HEK293T (cell line): ENCODE measurements around the gene TIAM1.

Experiments
- ARNT ChIP-seq: fragments of 450-650 bp; IDR thresholded peaks from 2 replicates; pipeline ENCODE4 v1.6.1; 2017; ENCODE audit warnings: mild to moderate bottlenecking
- BHLHE40 ChIP-seq: fragments of 450-650 bp; IDR thresholded peaks from 2 replicates; pipeline ENCODE4 v1.6.1; 2016; ENCODE audit warnings: mild to moderate bottlenecking, moderate library complexity, borderline replicate concordance
- CTBP1 ChIP-seq: fragments of 450-650 bp; IDR thresholded peaks from 2 replicates; pipeline ENCODE4 v1.6.1; 2016; ENCODE audit warnings: borderline replicate concordance
- ELF4 ChIP-seq: fragments of 450-650 bp; IDR thresholded peaks from 2 replicates; pipeline ENCODE4 v1.6.1; 2017; ENCODE audit warnings: antibody characterized with exemption
- FOXA1 ChIP-seq: fragments of 450-650 bp; IDR thresholded peaks from 2 replicates; pipeline ENCODE4 v1.6.1; 2016; ENCODE audit warnings: mild to moderate bottlenecking
- FOXK2 ChIP-seq: fragments of 450-650 bp; IDR thresholded peaks from 2 replicates; pipeline ENCODE4 v1.6.1; 2016; ENCODE audit warnings: mild to moderate bottlenecking
- FOXM1 ChIP-seq: fragments of 450-650 bp; IDR thresholded peaks from 2 replicates; pipeline ENCODE4 v1.6.1; 2017; ENCODE audit warnings: mild to moderate bottlenecking, borderline replicate concordance
- HDGF ChIP-seq: fragments of 450-650 bp; IDR thresholded peaks from 2 replicates; pipeline ENCODE4 v1.6.1; 2017; ENCODE audit warnings: antibody characterized with exemption, borderline replicate concordance
- L3MBTL2 ChIP-seq: fragments of 450-650 bp; conservative IDR thresholded peaks from 2 replicates; pipeline ENCODE4 v1.6.1; 2016; ENCODE audit warnings: mild to moderate bottlenecking
- NFRKB ChIP-seq: fragments of 450-650 bp; IDR thresholded peaks from 2 replicates; pipeline ENCODE4 v1.6.1; 2016; ENCODE audit warnings: mild to moderate bottlenecking, moderate library complexity
- SP1 ChIP-seq: fragments of 450-650 bp; IDR thresholded peaks from 2 replicates; pipeline ENCODE4 v1.6.1; 2017
- SUZ12 ChIP-seq: fragments of 450-650 bp; IDR thresholded peaks from 2 replicates; pipeline ENCODE4 v1.6.1; 2016; ENCODE audit warnings: mild to moderate bottlenecking
- TARDBP ChIP-seq: fragments of 450-650 bp; IDR thresholded peaks from 2 replicates; pipeline ENCODE4 v1.6.1; 2016
- ZNF384 ChIP-seq: fragments of 450-650 bp; IDR thresholded peaks from 2 replicates; pipeline ENCODE4 v1.6.1; 2016

DNA sequence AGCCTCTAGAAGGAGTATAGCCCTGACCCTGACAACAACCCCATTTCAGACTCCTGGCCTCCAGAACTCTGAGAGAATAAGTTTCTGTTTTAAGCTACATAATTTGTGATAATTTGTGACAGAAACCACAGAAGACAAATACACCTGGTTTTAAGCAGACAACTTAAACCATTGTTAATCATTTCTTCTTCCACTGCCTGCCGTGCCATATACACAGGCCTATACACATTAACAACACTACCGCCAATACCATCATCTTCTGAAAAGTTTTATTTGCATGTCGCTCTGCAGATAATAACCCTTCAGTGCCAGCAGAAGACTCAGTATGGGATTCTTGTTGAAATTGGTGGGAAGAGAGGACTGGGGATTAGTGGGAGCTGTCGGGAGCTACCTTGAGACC is 265.8 kb downstream of the TIAM1 start:
- TF ChIP-seq ZNF384 (no peak), HDGF (no peak), FOXA1 (no peak), NFRKB (no peak), SP1 (no peak), CTBP1 (no peak), ARNT (no peak), ELF4 (no peak), FOXM1 (no peak), SUZ12 (no peak), FOXK2 (no peak), TARDBP (no peak), BHLHE40 (no peak), L3MBTL2 (no peak)
